ENCODE data around the gene FERMT2. TPM values are rescaled to one million over a fixed set of nuclear protein-coding genes. Genes with fewer than 3 reads are reported as not detected.

FERMT2 gene
- total and polyA plus RNA-seq, 2 experiments from 2014 or later: 108 to 148 TPM

- TF ChIP-seq ETS1 (IDR thresholded peaks at IDR 0.05): no peak
Measured at GRCh38 chr14:52974406-52974805, 23.6 kb upstream of the FERMT2 start (continued).

GRCh38 chr14:52961060-52961639 lies 10.3 kb upstream of the FERMT2 start:
- H3K4me3 ChIP-seq: no peak overlapping the region
- no peak overlapping the region for H3K27ac ChIP-seq (ENCODE audit: low read depth)
- no peak overlapping the region for H3K4me2 ChIP-seq
- H3K36me3 ChIP-seq (ENCODE audit: insufficient read depth): no peaks in the 10 kb centered on the region
- H2AFZ ChIP-seq: no peak overlapping the region; the same call in 1 of the 2 replicates
- H3K9me3 Mint-ChIP-seq: peaks cover 10% of the 10 kb centered on the region
- H3K27me3 Mint-ChIP-seq (ENCODE audit: insufficient read depth, low read depth, poor library complexity): peaks cover 3% of the 10 kb centered on the region
- no peaks in the 10 kb centered on the region for H3K79me2 ChIP-seq (replicated peaks; ENCODE audit: insufficient read depth)
- no peaks in the 10 kb centered on the region for H3K9me2 ChIP-seq (ENCODE audit: insufficient read depth)
- peak; percentile 98 for ATAC-seq
- peak overlapping the region; percentile 38 for H3K27ac Mint-ChIP-seq
- no peaks in the 10 kb centered on the region for H3F3A ChIP-seq (replicated peaks; ENCODE audit: low read depth)
- peaks cover 6% of the 10 kb centered on the region; the same call in 1 of the 2 replicates for H3K4me1 ChIP-seq (ENCODE audit: insufficient read depth)
- no peaks in the 10 kb centered on the region for H4K20me1 ChIP-seq (replicated peaks; ENCODE audit: insufficient read depth)
- peak overlapping the region; percentile 34; the same call in 2 of the 3 replicates for H3K4me3 Mint-ChIP-seq
- peak; percentile 86 for DNase-seq (ENCODE audit: low spot score)
- peaks cover 5% of the 10 kb centered on the region; the same call in 2 of the 3 replicates for H3K36me3 Mint-ChIP-seq (ENCODE audit: low read depth)
- no peaks in the 10 kb centered on the region for H3K27me3 ChIP-seq (ENCODE audit: insufficient read depth)
- peaks cover 15% of the 10 kb centered on the region for H3K4me1 Mint-ChIP-seq
- no peak for TF ChIP-seq EZH2 (IDR thresholded peaks at IDR 0.05; ENCODE audit: low read depth, unreplicated experiment)
- no peak for TF ChIP-seq POLR2AphosphoS5 (IDR thresholded peaks at IDR 0.05; ENCODE audit: low read depth)
- no peak for TF ChIP-seq ETS1 (IDR thresholded peaks at IDR 0.05)
- TF ChIP-seq ZNF114 (CRISPR knock-in tag; IDR thresholded peaks at IDR 0.05): no peak
- no peak for TF ChIP-seq REST (IDR thresholded peaks at IDR 0.05; ENCODE audit: unreplicated experiment)
- TF ChIP-seq JUNB (IDR thresholded peaks at IDR 0.05; ENCODE audit: unreplicated experiment): no peak
- TF ChIP-seq ZNF331 (CRISPR knock-in tag; IDR thresholded peaks at IDR 0.05; ENCODE audit: low read depth): no peak
- TF ChIP-seq STAT1 (IDR thresholded peaks at IDR 0.05; ENCODE audit: unreplicated experiment): no peak
- TF ChIP-seq CREB1 (CRISPR knock-in tag; IDR thresholded peaks at IDR 0.05; ENCODE audit: low read depth): no peak
- TF ChIP-seq NANOG (IDR thresholded peaks at IDR 0.05; ENCODE audit: borderline replicate concordance): no peak
- peak; percentile 72 for TF ChIP-seq ZNF462 (CRISPR knock-in tag; IDR thresholded peaks at IDR 0.05)

Measured in GM23338 (cell line).